ENCODE measurements around the gene SH3GLB2. TPM values are rescaled to one million over a fixed set of nuclear protein-coding genes. Genes with fewer than 3 reads are reported as not detected.

The SH3GLB2 gene
- total RNA-seq: 92.2 and 94.1 TPM in 2 replicates

GRCh38 chr9:129028192-129028966 is at the start of gene SH3GLB2:
SH3GLB2 (minus strand) TSS chr9:129028331; CDS start chr9:129028154, 177 bp downstream.
- intact Hi-C loops (cut with micrococcal nuclease): loop anchor here (1.0 to 5.0 kb wide), 4 partner anchors 8 to 776 kb away; partner anchors contain the start of genes CRAT, MIGA2, ODF2 and PTPA

GRCh38 chr9:129077236-129077635 is 49.1 kb upstream of the SH3GLB2 start:
- intact Hi-C loops (cut with micrococcal nuclease): no loop called here

- intact Hi-C loops (cut with micrococcal nuclease): no loop called here
These were observed 48.5 kb upstream of the SH3GLB2 start for GRCh38 chr9:129076640-129077037.

GRCh38 chr9:129075996-129076639 is 48.0 kb upstream of the SH3GLB2 start:
- intact Hi-C loops (cut with micrococcal nuclease): no loop called here

GRCh38 chr9:129074106-129074505 is 46.0 kb upstream of the SH3GLB2 start:
- intact Hi-C loops (cut with micrococcal nuclease): no loop called here

- intact Hi-C loops (cut with micrococcal nuclease): no loop called here
These were observed 45.3 kb upstream of the SH3GLB2 start for GRCh38 chr9:129073404-129073803.

GRCh38 chr9:129072171-129072570 is 44.0 kb upstream of the SH3GLB2 start:
- intact Hi-C loops (cut with micrococcal nuclease): no loop called here

GRCh38 chr9:129071526-129072126 is 43.5 kb upstream of the SH3GLB2 start:
- intact Hi-C loops (cut with micrococcal nuclease): no loop called here

- intact Hi-C loops (cut with micrococcal nuclease): no loop called here
These were observed 42.8 kb upstream of the SH3GLB2 start for GRCh38 chr9:129070696-129071525.

- intact Hi-C loops (cut with micrococcal nuclease): no loop called here
These were observed 41.9 kb upstream of the SH3GLB2 start for GRCh38 chr9:129069862-129070641.

- intact Hi-C loops (cut with micrococcal nuclease): no loop called here
These were observed 41.1 kb upstream of the SH3GLB2 start for GRCh38 chr9:129068990-129069861.

GRCh38 chr9:129068110-129068509 is 40.0 kb upstream of the SH3GLB2 start:
- intact Hi-C loops (cut with micrococcal nuclease): no loop called here

GRCh38 chr9:129064499-129064908 is 36.4 kb upstream of the SH3GLB2 start:
- intact Hi-C loops (cut with micrococcal nuclease): no loop called here

- intact Hi-C loops (cut with micrococcal nuclease): no loop called here
These were observed 34.9 kb upstream of the SH3GLB2 start for GRCh38 chr9:129063061-129063460.

GRCh38 chr9:129060991-129061390 is 32.9 kb upstream of the SH3GLB2 start:
- intact Hi-C loops (cut with micrococcal nuclease): no loop called here

- intact Hi-C loops (cut with micrococcal nuclease): no loop called here
These were observed 32.0 kb upstream of the SH3GLB2 start for GRCh38 chr9:129059796-129060785.

GRCh38 chr9:129058965-129059795 is 31.0 kb upstream of the SH3GLB2 start:
- intact Hi-C loops (cut with micrococcal nuclease): no loop called here

All from T-helper 2 cell treated with Interferon-gamma antibody and Interleukin-4, amounts not matched to agents 100 ng/mL and 5 ng/mL, for 36 hours (primary cell).